Measurements from ENCODE around the gene DAGLA. TPM values are rescaled to one million over a fixed set of nuclear protein-coding genes. Genes with fewer than 3 reads are reported as not detected.

The DAGLA gene
- polyA plus RNA-seq, 12 donors, result 3.8 to 6.0 (median 4.2) TPM; not detected in 1

DNA sequence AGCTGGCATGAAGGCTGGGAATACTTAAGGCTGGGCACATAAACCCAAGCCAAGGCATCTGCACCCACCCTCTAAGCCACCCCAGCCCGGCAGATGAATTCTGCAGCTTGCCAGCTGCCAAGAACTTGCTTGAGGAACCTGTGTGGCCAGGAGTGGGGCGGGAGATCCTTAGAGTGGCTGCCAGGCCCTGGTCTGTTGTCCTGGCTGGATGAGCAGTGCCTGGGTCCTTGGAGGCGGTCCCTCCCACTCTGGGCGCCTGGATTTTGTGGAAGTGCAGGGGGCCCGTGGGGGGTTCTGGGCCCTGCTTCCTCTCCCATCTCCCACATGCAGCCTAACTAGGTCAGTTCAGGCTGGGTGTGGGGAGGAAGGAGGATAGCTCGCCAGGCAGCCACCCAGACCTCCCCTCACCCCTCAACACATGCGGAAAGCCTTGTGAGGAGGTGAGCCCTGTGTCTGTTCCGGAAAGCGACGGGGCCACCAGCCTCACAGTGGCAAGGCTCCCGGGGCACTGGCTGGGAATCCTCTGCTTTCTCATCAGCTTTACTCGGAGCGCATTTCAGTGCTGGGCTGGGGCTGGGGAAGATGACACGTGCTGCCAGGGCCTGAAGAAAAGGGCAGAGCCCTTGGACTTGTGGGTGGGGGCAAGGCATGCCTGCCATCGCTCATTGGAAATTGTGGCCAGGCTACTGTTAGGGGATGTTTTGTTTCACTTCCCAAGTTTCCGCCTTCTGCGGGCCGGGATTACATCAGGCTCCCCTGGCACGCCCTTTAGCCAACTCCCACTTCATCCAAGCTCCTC lies 8.4 kb downstream of the DAGLA start:
- DNase-seq, result no peak

DNA sequence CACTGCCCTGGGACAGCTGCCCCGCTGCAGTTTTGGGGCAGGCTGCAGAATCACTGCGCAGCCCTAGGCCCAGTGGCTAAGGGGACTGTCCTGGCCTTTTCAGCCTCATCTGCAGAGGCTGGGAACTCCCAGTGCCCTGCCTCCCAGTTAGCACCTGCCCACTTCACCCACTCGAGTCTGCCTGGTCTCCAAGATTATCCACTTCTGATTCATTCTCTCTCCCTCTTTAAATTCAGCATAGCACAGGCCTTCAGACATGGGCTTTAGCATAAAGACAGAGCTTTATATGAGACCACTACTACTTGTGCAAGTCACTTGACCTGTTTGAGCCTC lies 8.9 kb downstream of the DAGLA start:
- no peak for DNase-seq

DNA sequence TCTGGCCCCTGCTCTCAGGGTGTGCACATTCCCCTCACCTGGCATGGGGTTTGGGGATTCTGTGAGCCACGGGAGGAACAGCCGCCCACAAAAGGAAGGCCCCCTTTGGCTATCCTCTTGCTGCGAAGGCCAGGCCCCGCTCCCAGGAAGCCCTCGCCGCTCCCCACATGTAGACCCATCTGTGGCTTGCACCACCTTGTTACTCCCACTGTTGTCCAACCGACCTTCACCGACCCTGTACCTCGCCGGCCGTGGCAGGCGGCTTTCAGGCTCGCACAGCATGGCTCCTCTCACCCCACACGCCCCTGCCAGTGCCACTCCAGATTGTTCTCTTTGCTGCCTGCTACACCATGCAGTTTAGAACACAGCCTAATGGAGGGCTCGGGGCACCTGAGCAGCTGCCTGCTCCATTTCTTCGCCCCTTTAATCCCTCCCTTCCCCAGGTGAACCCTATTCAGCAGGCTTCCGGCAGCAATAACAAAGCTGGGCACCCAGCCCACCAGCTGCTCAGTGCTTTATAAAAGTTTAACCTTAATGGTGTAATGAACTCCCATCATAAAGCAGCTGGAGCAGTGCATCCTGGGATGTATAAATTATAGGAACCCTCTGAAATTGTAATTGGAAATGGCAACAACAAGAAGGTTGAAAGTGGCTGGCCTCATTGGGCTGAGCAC lies 10.7 kb downstream of the DAGLA start:
- DNase-seq, result no peak

DNA sequence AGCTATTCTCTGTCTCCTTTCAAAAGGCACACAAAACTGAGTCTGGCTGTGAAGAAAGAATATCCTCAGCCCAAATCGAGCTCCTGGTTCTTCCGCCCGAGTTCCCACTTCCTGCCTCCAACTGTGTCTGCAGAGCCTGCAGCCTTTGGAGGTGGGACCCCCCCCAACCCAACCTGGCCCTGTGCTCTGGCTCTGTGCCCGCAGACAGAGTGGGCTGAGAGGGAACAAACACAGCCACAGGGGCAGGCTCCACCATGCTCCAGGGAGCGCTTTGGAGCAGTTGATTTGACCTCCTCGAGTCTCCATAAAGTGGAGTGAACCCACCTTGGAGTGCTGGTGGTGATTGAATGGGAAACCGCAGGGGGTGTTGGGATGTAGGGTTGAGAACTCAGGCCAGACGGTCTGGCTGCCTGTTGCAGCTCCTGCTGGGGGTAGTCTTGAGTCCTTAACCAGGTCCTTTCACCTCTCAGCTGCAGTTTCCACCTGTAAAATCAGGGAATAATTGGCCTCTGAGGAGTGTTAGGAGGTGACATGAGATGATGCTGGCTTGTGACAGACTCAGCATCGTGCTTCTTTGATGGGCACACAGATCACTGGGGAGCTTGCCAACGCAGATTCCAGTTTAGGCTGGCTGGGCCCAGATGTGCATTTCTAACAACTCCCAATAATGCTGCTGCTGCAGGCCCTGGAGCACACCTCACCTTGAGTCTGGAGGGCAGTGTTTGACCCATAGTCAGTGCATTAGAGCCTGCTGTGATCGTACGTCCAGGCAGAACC lies 11.4 kb downstream of the DAGLA start:
- DNase-seq, result no peak

DNA sequence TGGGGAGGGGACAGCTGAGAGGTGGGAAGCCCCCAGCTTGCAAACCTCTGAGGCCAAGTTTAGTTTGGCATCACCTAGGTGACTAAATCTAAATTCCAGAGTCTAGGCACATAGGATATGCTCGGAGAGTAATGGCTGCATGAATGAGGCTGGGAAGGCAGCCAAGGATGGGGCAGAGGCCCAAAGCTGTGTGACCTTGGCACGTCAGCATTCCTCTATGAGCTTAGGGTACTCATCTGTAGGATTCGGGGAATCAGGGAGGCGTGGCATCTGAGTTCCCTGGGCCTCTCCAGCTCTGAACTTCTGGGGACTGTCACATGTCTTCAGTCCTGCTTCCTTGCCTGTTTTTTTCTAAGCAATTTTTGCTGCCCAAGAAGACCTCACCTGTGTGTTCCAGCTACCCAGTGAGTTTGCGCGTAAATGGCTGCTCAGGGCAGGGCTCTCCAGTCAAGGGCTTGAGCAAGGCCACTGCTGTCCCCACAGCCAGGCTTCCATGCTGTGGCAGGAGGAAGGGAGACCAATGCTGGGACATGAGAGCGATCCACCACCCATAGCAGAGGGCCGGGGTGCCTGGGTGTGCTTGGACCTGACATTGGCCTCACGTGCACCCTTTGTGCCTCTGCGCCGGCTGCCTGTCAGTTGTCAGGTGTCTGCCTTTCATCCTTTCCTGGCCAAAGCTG lies 13.9 kb downstream of the DAGLA start:
- DNase-seq, result no peak

DNA sequence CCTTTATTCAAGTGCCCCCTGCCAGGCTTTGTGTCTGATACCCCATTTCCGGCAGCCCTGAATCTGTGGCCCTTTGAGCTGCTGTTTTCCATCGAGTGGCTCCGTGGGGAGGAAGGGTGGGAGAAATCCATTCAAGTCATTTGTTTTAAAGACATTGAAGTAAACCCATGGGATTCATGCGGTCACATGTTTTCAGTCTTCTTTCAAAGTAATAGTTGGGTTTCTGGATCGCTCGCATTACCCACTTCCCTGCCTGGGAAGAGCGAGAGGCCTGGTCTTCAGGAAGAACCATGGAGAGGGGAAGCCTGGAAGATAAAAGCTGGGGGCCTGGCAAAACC lies 14.4 kb downstream of the DAGLA start:
- no peak for DNase-seq

DNA sequence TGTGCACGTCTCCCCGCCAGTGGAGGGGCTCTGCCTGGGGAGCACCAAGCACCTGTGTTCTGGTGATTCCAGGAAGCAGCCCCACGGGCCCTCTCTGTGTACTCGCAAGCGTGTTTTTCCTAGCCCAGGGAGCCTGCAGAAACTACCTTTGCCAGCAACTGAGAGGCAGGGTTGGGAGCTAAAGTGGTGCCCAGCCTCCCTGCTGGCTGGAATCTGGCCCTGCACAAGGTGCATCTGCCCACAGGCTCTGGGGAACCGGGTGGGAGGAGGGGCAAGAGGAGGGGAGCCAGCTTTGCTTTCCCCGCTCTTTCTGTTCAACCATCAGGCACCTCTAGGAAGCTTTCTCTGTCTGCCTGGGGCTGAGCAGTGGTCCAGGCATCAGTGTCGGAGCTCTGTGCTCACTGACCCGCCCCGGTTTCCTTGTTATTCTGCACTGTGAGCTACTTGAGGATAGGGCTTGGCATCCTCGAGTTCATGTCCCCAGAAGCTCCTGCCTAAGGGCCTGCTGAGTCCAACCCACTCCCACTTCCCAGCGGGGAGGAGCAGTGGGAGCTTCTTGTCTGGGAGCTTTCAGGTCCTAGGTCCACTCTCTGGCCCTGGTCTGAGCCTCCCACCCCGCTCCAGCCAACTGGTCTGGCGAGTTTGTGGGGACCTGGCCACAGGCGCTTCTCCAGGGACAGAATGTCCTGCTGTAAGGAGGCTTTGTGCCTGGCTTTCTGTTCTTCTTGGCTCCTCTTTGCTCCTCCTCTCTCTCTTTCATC lies 14.9 kb downstream of the DAGLA start:
- DNase-seq, result no peak

DNA sequence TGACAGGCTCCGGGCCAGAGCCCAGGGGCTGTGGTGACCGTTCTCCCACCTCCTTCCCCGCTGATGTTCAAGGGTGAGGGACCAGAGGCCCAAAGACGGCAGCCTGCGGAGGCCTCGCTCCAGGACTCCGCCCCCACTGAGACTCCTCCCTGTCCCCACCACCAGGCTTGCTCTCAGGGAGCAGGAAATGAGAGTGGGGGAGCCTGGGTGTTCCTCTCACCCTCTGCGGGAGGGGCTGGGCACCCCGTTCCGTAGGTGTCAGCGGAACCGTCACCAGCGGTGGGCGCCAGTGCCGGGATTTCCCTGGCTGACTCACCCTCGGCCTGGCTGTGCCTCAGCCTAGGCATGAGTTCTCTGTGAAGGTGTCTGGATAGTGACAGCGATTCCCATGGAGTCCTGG lies 15.7 kb downstream of the DAGLA start:
- no peak for DNase-seq

DNA sequence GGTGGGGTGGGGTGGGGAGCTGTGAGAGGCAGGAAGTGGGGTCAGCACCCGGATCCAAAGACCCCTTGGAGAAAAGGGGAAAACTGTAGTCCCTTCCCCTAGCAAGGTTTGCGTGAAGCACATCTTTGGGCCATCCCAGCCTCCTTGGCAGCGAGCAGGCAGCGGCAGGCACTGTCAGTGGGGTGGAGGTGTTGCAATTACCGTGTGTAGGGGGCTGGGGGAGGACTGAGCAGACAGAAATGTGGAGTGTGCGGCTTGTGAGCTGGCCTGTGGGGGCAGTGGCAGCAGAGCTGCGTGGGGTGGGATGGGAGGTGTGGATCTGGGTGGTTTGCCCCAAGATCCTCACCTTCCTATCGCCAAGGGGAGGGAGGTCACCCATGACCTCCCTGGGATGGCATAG lies 16.4 kb downstream of the DAGLA start:
- DNase-seq, result no peak

DNA sequence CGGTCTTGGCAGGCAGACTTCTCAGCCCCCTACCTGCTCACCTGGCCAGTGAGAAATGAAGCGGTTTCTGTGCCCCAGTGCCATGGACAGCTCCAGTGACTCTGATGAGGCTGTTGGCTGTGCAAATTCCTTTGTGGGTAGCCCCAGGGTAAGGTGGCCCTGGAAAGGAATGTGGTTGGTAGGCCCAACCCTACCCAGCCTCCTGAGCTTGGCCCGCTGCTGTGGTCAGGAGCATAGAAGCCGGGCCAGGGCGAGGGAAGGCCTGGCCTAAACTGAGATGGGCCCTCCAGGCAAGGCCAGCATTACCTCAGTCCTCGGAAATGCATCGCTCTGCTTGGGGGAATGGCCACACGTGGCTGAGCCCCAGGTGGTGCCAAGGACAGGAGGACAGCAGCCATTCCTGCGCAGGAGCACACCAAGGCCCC lies 16.9 kb downstream of the DAGLA start:
- DNase-seq, result no peak

DNA sequence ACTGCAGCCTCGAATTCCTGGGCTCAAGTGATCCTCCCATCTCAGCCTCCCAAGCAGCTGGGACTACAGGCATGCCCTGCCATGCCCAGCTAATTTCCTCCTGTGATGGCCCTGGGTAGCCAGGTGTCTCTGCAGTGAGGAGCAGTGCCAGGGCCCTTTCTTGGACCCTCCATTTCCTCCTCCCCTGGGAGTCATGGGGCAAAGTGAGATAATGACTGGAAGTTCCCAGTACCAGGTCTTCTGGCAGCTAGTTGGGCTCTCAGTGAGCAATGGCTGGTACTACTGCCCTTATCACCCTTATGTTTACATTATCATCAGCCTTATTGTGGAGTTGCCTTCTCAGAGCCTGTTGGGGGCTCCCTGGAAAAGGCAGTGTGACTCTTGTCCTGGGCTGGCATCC lies 17.6 kb downstream of the DAGLA start:
- no peak for DNase-seq

DNA sequence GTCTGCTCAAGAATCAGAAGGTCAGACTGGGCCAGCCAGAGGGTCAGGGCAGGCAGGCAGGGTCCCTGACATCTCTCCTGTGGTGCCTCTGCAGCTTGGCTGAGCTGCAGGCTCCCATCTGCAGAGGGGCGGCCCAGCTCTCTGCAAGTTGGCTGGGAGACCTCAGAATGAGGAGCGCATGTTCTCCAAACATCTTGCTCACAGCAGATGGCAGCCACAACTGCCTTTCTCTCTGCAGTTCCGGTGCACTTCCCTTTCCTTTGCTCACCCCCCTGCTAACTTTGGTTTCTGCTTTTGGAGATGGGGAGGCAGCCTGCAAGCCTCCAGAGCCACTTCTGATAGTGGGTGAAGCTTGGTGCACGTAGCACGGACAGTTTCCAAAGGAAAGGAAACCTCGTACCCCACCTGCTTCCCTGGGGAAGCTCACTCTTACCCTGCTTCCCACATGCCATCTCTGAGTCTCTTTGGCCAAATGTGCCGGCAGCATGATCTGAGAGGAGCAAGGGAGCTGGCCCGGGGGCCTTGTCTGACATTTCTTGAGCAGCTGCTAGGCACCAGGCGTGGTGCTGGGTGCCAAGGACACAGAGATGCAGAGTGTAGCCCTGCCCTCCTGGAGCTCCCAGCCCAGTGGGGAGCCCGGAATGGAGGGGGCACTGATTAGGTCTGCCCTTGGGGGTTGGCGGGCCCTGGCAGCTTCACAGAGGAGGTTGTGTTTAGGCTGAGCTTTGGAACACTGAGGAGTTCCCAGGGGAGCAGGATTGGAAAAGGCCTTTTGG lies 18.2 kb downstream of the DAGLA start:
- peak; percentile 47 for DNase-seq

DNA sequence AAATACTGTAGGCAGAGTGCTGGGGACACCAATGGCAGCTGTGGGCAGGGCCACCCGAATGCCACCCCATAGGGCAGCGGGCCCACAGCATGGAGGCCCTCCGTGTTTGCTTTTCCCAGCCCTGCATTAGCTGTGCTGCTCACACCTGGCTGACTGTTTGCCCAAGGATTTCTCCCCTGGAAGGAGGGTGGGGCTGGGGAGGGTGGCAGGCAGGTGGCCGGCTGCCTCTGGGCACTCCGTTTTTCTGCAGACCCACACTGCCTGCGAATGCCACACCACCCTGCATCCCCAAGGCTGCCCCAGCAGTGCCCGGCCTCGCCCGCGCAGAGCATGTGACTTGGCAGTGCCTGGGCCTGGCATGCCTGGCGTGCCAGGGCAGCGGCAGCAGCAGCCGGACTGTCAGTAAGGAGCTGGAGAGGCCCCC lies 19.6 kb downstream of the DAGLA start:
- DNase-seq, result no peak

DNA sequence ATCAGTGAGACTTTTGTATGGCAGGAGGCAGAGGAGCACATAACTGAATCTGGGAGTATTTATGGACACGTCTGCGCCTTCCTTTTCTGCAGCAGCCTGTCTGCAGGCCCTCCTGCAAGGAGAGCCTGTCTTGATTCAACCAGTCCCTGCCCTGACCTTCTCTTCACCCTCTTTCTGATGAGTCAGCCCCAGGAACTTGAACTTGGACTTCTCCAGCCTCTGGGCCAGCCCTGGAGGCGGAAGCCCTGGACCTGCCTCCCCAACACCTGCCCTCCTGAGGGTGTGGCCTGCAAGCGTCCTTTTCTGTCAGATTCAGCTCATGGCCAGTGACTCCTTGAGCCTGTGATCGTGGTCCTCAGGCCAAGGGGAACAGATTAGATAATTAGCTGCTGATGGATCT lies 20.0 kb downstream of the DAGLA start:
- no peak for DNase-seq

DNA sequence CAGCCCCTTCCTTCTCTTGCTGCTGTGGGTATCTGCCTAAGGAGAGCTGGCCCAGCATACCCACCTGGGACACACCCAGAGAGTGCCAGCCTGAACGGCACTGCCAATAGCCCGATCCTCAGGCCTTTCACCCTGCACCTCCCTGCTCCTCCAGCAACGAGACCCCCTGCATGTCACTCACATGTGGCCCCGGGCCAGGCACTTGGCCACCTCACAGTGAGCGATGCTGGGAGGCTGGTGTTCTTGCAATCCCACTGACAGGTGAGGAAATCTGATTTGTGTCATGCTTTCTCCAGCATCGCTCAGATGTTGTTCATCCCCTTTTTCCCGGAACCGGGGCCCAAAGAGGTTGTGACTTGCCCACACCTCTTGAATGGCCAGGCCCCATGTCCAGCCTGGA lies 20.5 kb downstream of the DAGLA start:
- DNase-seq, result no peak

DNA sequence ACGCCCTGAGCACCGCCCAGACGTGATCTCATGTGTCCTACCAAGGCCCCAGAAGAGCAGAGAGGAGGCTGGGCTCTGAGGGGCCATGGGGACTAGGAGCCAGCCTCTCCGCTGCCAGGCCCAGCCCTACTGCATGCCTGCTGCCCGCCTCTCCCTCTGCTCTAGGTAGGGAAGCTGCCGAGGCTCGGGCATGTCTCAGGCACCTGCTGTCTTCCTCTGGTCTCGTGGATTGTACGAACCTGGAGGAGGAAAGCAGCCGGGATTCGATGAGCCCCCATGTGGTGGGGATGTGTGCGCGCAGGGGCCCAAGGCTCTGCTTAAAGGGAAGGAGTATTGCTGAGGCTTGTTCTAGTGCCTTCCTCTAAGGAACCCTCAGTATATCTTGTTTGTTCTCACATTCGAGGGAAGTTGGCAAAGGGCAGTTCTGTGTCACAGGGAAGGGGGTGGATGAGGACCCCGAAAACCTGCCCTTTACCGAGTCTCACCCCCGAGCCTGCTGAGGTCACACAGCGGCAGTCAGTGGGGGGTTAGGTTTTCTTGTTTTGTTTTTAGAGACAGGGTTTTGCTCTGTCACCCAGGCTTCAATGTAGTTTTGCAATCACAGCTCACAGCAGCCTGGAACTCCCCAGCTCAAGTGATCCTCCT lies 21.2 kb downstream of the DAGLA start:
- DNase-seq, result no peak

DNA sequence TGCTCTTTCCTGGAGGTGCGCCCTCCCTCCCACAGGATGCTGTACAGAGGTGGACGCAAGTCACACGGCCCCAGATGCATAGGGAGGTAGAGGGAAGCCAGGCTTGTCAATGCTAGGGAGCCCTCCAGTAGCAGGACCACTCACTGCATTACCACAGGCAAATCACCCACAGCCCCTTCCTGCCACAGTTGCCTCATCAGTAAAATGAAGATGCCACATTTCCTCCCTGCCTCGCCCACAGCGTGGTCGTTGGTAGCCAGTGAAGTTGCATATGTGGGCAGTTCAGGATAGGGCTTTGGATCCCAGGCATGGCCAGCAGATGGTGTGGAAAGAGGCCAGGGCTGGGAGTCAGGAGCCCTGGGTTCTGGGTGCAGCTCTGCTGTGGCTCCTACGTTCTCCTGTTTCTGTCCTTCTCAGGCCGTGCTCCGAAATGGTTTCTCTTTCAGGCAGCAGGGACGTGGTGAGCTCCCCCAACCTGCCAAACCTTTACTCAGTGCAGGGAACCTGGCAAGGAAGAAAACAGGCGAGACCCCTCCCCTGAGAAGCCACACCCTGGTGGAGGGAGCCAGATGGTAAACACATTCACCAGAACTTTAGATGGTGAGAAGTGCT lies 22.6 kb downstream of the DAGLA start:
- DNase-seq, result no peak

DNA sequence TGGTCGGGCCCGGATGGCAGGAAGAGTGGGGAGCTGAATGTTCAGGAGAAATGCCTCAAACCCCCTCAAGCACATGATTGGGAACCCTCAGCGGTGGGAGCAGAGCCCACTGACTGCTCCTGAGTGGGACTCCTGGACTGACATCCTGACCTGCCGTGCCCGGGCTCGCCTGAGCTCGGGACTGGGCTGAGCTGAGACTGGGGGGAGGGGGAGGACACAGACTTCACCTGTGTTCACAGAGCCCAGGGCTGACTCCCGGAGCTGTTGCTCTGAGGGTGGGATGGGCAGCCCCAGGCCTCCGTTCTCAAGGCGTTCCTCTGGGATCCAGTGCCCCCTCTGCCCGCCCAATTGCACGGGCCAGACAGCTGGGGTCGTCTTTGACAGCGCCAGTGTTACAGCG lies 24.6 kb downstream of the DAGLA start:
- DNase-seq, result no peak

DNA sequence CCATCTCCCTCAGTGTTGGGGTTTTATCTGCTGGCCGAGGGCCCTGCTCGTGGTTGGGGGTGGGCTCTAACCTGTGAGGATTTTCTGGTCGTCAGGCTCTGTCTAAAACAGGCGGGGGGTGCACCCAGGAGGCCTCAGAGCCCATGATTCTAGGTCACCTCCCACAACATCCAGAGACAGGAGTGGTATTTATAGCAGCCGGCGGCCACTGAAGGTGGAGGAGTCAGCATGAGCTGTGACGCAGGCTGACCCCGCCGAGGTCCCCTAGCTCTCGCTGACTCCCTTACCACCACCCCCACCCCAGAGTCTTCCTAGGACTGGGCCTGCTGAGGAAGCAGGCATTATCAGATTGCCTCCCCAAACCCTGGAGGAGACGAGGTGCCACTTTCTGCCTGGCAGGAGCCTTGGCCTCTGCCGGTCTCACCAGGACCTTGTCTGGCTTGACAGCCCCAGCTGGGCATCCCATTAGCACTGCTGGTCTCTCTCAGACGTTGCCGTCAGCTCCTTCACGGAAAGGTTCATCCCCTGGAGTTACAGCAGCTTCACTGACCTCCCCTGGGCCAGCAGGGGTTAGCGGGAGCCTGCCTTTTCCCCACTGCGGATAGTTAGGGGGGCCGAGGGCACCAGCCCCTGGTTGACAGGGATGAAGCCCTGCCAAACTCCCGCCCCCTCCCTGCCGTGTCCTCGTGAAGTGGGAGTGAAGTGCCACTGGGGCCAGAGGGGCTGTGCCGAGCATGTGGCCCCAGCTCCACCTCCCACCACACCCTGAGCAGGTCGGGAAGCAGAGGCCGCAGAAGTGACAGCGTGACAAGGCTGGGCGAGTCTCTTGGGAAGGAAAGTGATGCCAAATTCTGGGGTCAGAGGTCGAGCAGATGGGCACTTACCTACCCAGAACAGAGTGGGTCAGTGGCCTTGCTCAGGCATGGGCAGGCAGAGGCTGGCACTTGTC lies 26.5 kb downstream of the DAGLA start:
- no peak for DNase-seq
